ENCODE measurements around the gene SYPL2.

- TF ChIP-seq CTCF (conservative IDR thresholded peaks at IDR 0.05; ENCODE audit: low read depth, low read length): no peak
- no peak for TF ChIP-seq EZH2 (IDR thresholded peaks at IDR 0.05; ENCODE audit: low read length, unreplicated experiment)
- no peak for TF ChIP-seq EZH2phosphoT487 (IDR thresholded peaks at IDR 0.05; ENCODE audit: borderline replicate concordance, low read length)
These were observed 34.0 kb upstream of the SYPL2 start for GRCh38 chr1:109432336-109432735.

Measured in PC-3 (cell line).